ENCODE measurements around the gene HILPDA. TPM values are rescaled to one million over a fixed set of nuclear protein-coding genes. Genes with fewer than 3 reads are reported as not detected.

Gene HILPDA
- total and polyA plus RNA-seq, 9 of the 15 experiments (the other 6 are each of a cell fraction or from before 2014, with no cell fraction given), result 8.3 to 71.8 (median 23.5) TPM

- TF ChIP-seq PATZ1 (CRISPR knock-in tag; IDR thresholded peaks at IDR 0.05; ENCODE audit: borderline replicate concordance) (no peak), ZNF316 (IDR thresholded peaks at IDR 0.05) (peak; percentile 33; the same call in 1 of the 2 replicates), ZBTB11 (CRISPR knock-in tag; IDR thresholded peaks at IDR 0.05) (peak in 2 of 3 experiments; percentile 38 to 91; a peak in 3 of 6 replicates), RB1 (IDR thresholded peaks at IDR 0.05; ENCODE audit: low read depth) (peak; percentile 96), BHLHE40 (IDR thresholded peaks at IDR 0.05; ENCODE audit: low read length) (peak; percentile 55), ZC3H4 (CRISPR knock-in tag; IDR thresholded peaks at IDR 0.05; ENCODE audit: borderline replicate concordance) (no peak), RBM17 (IDR thresholded peaks at IDR 0.05; ENCODE audit: borderline replicate concordance, low read depth, low read length) (no peak), MAZ (CRISPR knock-in tag; conservative IDR thresholded peaks at IDR 0.05 in 1 of 2, IDR thresholded peaks at IDR 0.05 in 1 of 2) (peak; percentile 76 to 95; a peak in 3 of 4 replicates), ZNF197 (CRISPR knock-in tag; IDR thresholded peaks at IDR 0.05; ENCODE audit: low read depth) (no peak), MNT (conservative IDR thresholded peaks at IDR 0.05) (peak; percentile 26 to 81; a peak in 3 of 4 replicates), PBX2 (CRISPR knock-in tag; IDR thresholded peaks at IDR 0.05; ENCODE audit: low read depth) (0 out of 2 replicates have a peak, but pooled peaks have one; percentile 11), PBX2 (tag; conservative IDR thresholded peaks at IDR 0.05; ENCODE audit: low read depth) (no peak), TFE3 (CRISPR knock-in tag; IDR thresholded peaks at IDR 0.05) (no peak)
Observed at GRCh38 chr7:128409596-128410450, 45.9 kb upstream of the HILPDA start, which contains the start of gene IMPDH1 (continued).

Measured in K562 (cell line).